T-helper 2 cell treated with Interferon-gamma antibody and Interleukin-4, amounts not matched to agents 5 μg/mL and 100 μg/mL, for 36 hours (primary cell): ENCODE data around the gene LRRC55.

Source experiments
- DNase-seq: peaks from one replicate; pipeline ENCODE4 v3.0.0; 2021; ENCODE audit warnings: low spot score
- H3K27ac Mint-ChIP-seq: one replicate; pipeline ENCODE4 v1.8.0; 2021; ENCODE audit warnings: mild to moderate bottlenecking, mixed read lengths
- H3K27me3 Mint-ChIP-seq: one replicate; pipeline ENCODE4 v1.8.0; 2021; ENCODE audit warnings: low read depth, mixed read lengths
- H3K36me3 Mint-ChIP-seq: one replicate; pipeline ENCODE4 v1.8.0; 2021; ENCODE audit warnings: low read depth, mixed read lengths
- H3K4me1 Mint-ChIP-seq: one replicate; pipeline ENCODE4 v1.8.0; 2021; ENCODE audit warnings: low read depth, mixed read lengths
- H3K4me3 Mint-ChIP-seq: one replicate; pipeline ENCODE4 v1.8.0; 2022; ENCODE audit warnings: mild to moderate bottlenecking, moderate library complexity, mixed read lengths
- H3K9me3 Mint-ChIP-seq: one replicate; pipeline ENCODE4 v1.8.0; 2021; ENCODE audit warnings: mixed read lengths

Gene LRRC55

GRCh38 chr11:57172031-57172430, 9.7 kb upstream of the LRRC55 start:
- Mint-ChIP-seq H3K27me3 (no peaks in the 10 kb centered on the region), H3K4me3 (no peak overlapping the region)

DNA sequence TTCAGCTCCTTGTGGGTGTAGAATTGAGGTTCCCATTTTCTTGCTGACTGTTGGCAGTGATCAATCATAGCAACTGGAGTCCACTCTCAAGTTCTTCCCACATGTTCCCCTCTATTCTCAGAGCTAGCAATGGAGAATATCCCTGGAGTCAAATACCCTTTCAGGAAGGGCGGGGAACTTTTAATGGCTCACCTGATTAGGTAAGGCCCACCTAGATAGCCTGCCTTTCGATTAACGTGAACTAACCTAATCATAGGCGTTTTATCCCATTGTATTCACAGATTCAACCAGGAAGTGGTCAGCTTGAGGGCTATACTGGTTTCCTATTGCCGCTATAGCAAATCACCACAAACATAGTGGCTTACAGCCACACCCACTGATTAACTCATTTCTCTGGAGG, 7.1 kb upstream of the LRRC55 start:
- H3K9me3 Mint-ChIP-seq = no peaks in the 10 kb centered on the region
- no peak for DNase-seq
- H3K4me3 Mint-ChIP-seq = no peak overlapping the region
- H3K27me3 Mint-ChIP-seq = peaks cover 5% of the 10 kb centered on the region
- no peaks in the 10 kb centered on the region for H3K36me3 Mint-ChIP-seq
- H3K27ac Mint-ChIP-seq = no peak overlapping the region
- no peaks in the 10 kb centered on the region for H3K4me1 Mint-ChIP-seq

More at GRCh38 chr11:57172031-57172430, 9.7 kb upstream of the LRRC55 start:
- Mint-ChIP-seq H3K9me3 (no peaks in the 10 kb centered on the region), H3K27ac (no peak overlapping the region), H3K4me1 (no peaks in the 10 kb centered on the region), H3K36me3 (no peaks in the 10 kb centered on the region)
- DNase-seq = no peak

DNA sequence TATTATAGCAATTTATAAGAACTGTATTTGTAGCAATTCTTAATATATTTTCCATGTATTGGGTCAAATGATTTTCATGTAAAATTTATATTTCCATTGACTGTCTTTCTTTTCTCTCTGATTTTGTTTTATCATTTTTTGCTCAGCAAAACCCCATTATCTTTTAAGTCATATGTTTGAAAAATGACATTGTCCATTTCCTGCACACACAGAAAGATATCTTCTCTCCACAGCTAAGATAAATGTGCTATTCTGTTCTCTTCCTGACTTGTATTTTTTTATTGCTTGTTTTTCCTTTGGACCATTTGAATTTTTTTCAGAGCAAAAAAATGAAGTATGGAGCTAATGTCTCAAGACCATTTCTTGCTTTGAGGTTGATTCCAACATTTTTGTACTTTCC, 6.3 kb upstream of the LRRC55 start:
- no peak for DNase-seq
- Mint-ChIP-seq H3K9me3 (no peaks in the 10 kb centered on the region), H3K4me1 (no peaks in the 10 kb centered on the region), H3K27ac (no peak overlapping the region), H3K27me3 (peaks cover 13% of the 10 kb centered on the region), H3K4me3 (no peak overlapping the region), H3K36me3 (no peaks in the 10 kb centered on the region)

DNA sequence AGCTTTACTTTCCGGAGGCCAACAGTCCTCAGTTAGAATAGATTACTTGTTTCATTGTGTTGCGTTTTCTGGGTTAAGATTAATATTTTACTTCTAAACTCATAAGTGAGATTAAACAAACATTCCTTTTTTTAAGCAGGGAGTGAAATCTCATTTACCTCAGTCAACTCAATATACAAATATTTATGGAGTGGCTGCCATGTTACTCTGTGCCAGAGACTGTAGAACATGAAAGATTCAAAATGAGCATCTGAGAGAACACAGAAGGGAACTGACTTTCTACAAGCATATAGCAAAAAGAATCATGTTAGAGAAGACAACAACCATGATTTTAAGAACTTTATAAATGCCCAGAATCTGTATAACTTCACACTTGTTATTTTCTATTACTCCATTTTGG, 3.4 kb upstream of the LRRC55 start:
- H3K4me1 Mint-ChIP-seq = no peaks in the 10 kb centered on the region
- H3K36me3 Mint-ChIP-seq = no peaks in the 10 kb centered on the region
- H3K27ac Mint-ChIP-seq = no peak overlapping the region
- no peaks in the 10 kb centered on the region for H3K9me3 Mint-ChIP-seq
- no peak for DNase-seq
- H3K4me3 Mint-ChIP-seq = no peak overlapping the region
- peaks cover 18% of the 10 kb centered on the region for H3K27me3 Mint-ChIP-seq

- no peak overlapping the region for H3K27ac Mint-ChIP-seq
- no peaks in the 10 kb centered on the region for H3K36me3 Mint-ChIP-seq
- no peaks in the 10 kb centered on the region for H3K9me3 Mint-ChIP-seq
- DNase-seq = no peak
- H3K4me1 Mint-ChIP-seq = no peaks in the 10 kb centered on the region
- peaks cover 18% of the 10 kb centered on the region for H3K27me3 Mint-ChIP-seq
- H3K4me3 Mint-ChIP-seq = no peak overlapping the region
Measured at GRCh38 chr11:57179681-57180080, 2.1 kb upstream of the LRRC55 start.

- H3K27me3 Mint-ChIP-seq = peaks cover 18% of the 10 kb centered on the region
- DNase-seq = no peak
- H3K4me1 Mint-ChIP-seq = no peaks in the 10 kb centered on the region
- no peaks in the 10 kb centered on the region for H3K36me3 Mint-ChIP-seq
- no peak overlapping the region for H3K27ac Mint-ChIP-seq
- no peaks in the 10 kb centered on the region for H3K9me3 Mint-ChIP-seq
- H3K4me3 Mint-ChIP-seq = no peak overlapping the region
Measured at GRCh38 chr11:57180081-57180561, 1.6 kb upstream of the LRRC55 start.

DNA sequence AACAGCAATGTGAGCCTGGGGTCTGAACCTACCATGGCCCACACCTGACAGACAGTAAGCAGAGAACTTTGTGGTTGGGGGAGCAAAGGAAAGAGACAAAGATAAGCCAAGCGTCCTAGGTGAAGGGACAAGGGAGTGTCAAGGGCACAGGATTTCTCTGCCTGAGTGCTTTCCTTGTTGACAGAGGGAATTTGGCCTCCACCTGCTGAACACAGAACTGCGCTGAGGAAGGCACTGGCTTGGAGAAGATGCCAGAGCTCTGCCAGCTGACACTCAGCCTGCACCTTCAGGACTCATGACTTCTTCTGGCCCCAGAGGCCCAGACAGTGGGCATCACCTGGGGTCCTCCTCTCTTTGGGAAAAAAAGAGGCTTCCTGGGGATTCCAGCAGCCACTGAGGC, 789 bp upstream of the LRRC55 start:
- no peaks in the 10 kb centered on the region for H3K36me3 Mint-ChIP-seq
- H3K27me3 Mint-ChIP-seq = peaks cover 18% of the 10 kb centered on the region
- no peak overlapping the region for H3K4me3 Mint-ChIP-seq
- no peak for DNase-seq
- H3K27ac Mint-ChIP-seq = no peak overlapping the region
- no peaks in the 10 kb centered on the region for H3K9me3 Mint-ChIP-seq
- no peaks in the 10 kb centered on the region for H3K4me1 Mint-ChIP-seq

DNA sequence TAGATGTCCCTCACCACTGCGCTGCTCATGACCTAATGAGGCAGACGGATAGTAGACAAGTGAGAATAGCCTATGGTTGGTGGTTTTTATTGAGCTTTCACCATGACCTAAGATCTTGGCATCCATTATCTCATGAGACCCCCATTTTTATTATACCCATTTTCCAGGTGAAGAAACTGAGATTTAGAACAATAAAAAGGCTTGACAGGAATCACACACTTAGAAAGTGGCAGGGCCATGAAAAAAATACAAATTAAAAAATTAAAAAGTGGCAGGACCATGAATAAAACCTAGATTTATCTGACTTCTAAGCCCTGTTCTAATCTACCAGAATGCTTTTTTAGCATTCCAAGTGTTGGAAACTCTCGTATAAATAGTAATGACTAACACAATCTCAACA, 1.1 kb downstream of the LRRC55 start:
- Mint-ChIP-seq H3K27ac (no peak overlapping the region), H3K4me3 (no peak overlapping the region), H3K4me1 (no peaks in the 10 kb centered on the region), H3K9me3 (no peaks in the 10 kb centered on the region), H3K27me3 (peaks cover 18% of the 10 kb centered on the region), H3K36me3 (no peaks in the 10 kb centered on the region)
- no peak for DNase-seq

DNA sequence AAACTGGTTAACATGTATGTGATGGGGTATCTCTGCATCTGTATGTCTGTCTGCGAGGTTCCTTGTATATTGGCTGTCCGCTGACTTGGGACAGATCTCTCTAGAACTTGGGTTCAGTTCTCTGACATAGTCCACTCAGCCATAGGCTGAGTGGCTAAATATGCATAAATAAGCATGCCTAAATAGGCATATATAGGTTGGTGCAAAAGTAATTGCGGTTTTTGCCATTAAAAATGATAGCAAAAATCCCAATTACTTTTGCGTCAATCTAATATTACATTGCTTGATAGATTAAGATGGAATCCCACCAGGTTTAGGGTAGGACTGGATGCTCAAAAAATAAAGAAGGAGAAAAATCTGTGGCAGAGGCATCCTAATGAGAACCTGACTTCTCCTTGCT, 8.8 kb downstream of the LRRC55 start:
- no peaks in the 10 kb centered on the region for H3K36me3 Mint-ChIP-seq
- H3K4me3 Mint-ChIP-seq = no peak overlapping the region
- no peaks in the 10 kb centered on the region for H3K27me3 Mint-ChIP-seq

DNA sequence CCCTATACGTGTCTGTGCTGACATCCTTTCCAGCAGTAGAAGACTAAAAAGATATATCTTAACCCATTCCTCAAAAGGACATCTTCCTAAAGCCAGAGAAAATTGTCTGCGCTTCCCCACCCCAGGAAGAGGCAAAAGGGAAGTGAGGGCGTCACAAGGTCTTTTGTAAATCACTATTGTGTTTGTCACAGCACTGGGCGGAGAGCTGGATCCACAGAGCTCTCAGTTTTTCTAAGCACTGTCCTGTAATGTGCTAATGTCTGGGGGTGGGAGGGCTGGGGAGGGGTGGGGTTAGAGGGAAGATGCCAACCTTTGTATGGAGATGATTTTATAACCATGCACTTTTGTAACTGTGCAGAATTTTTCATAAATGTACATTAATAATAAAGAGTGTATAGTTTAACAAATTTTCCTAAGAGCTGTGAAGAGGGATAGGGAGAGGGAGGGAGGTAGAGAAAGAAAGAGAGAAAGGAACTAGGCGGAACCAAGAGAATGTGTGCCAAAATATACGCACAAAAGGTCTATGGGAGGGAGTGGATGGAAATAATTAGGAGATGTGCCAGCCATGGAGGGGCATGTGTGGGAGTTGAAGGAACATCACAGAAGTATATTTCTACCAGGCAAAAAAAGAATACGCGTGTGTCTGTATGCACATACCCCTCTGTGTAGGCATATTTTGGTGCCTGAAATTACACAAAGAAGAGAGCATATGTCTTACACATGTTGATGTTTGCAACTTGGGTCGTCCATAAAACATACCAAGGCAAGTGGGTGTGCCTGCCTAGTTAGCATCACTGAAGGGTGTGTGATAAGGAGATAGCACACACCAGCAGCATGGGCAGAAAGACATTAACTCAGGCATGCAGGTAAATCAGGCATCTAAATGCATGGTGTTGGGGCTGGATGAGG, 9.8 kb downstream of the LRRC55 start:
- no peak overlapping the region for H3K4me3 Mint-ChIP-seq
- no peak for DNase-seq
- H3K9me3 Mint-ChIP-seq = no peaks in the 10 kb centered on the region
- no peaks in the 10 kb centered on the region for H3K4me1 Mint-ChIP-seq
- H3K27me3 Mint-ChIP-seq = no peaks in the 10 kb centered on the region
- H3K36me3 Mint-ChIP-seq = no peaks in the 10 kb centered on the region
- no peak overlapping the region for H3K27ac Mint-ChIP-seq

More for the DNA sequence above, 8.8 kb downstream of the LRRC55 start:
- no peaks in the 10 kb centered on the region for H3K4me1 Mint-ChIP-seq
- no peak for DNase-seq
- H3K27ac Mint-ChIP-seq = no peak overlapping the region
- no peaks in the 10 kb centered on the region for H3K9me3 Mint-ChIP-seq

DNA sequence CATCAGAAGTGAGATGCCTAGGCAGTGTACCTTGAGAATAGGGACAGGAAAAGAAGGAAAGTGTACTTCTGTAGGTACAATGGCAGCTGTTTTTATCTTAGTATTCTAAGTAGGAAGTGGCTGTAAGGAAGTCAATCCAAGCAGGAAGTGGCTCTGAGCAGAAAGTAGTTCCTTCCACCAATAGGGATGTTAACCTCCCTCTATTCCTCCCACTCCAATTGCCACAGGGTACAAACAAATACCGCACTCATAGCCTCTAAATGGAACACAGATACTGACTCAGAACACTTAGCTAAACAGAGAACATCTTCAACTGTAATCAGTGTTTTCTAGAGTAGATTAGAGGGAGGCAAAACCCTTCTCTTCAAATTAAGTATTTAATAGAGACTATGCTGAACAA, 10.6 kb downstream of the LRRC55 start:
- no peak overlapping the region for H3K27ac Mint-ChIP-seq
- DNase-seq = no peak

GRCh38 chr11:57196596-57196995, 14.8 kb downstream of the LRRC55 start:
- no peak overlapping the region for H3K4me3 Mint-ChIP-seq
- no peak for DNase-seq
- no peaks in the 10 kb centered on the region for H3K9me3 Mint-ChIP-seq
- no peak overlapping the region for H3K27ac Mint-ChIP-seq
- H3K27me3 Mint-ChIP-seq = no peaks in the 10 kb centered on the region
- no peaks in the 10 kb centered on the region for H3K36me3 Mint-ChIP-seq
- H3K4me1 Mint-ChIP-seq = no peaks in the 10 kb centered on the region

More for the DNA sequence above, 10.6 kb downstream of the LRRC55 start:
- Mint-ChIP-seq H3K4me3 (no peak overlapping the region), H3K36me3 (no peaks in the 10 kb centered on the region), H3K27me3 (no peaks in the 10 kb centered on the region), H3K4me1 (no peaks in the 10 kb centered on the region), H3K9me3 (no peaks in the 10 kb centered on the region)

DNA sequence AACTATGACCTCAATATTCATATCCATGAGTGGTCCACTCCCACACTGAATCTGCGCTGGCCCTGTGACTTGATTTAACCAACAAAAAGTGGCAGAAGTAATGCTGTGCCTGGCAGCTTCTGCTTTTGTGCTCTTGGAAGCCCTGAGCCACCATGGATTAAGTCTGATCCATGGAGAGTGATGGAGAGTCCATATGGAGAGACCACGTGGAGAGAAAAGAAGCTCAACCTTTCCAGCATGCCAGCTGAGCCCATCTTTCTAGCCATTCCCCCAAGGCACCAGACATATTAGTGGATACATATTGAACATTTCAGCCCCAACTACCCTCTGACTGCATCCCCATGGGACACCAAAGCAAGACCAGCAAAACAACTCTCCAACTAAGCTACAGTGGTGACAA, 16.0 kb downstream of the LRRC55 start:
- Mint-ChIP-seq H3K36me3 (no peaks in the 10 kb centered on the region), H3K9me3 (no peaks in the 10 kb centered on the region), H3K4me3 (no peak overlapping the region), H3K27me3 (no peaks in the 10 kb centered on the region), H3K27ac (no peak overlapping the region), H3K4me1 (no peaks in the 10 kb centered on the region)
- no peak for DNase-seq

- Mint-ChIP-seq H3K9me3 (no peaks in the 10 kb centered on the region), H3K4me3 (no peak overlapping the region), H3K27me3 (no peaks in the 10 kb centered on the region), H3K27ac (no peak overlapping the region), H3K36me3 (no peaks in the 10 kb centered on the region), H3K4me1 (no peaks in the 10 kb centered on the region)
- DNase-seq = no peak
Measured at GRCh38 chr11:57199330-57199729, 17.6 kb downstream of the LRRC55 start.

DNA sequence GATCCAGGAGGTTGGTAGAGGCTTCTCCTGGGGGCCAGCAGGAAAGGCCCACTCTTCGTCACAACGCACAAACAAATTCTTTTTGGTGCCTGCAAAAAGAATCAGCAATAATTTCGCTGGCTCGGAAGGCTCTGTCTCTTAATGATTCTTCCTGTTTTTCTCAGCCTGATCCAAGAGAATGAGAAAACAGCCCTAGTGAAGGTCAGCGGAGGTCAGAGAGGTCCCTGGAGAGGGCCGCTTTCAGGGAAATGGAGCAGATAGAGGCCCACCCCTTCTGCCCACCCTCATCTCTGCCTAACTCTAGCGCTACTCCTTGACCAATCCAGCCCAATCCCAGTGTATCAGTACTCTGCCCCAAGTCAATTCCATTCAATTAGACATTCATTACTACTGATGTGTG, 19.2 kb downstream of the LRRC55 start:
- no peak overlapping the region for H3K27ac Mint-ChIP-seq

More for the DNA sequence above, 19.2 kb downstream of the LRRC55 start:
- Mint-ChIP-seq H3K4me1 (no peaks in the 10 kb centered on the region), H3K9me3 (no peaks in the 10 kb centered on the region), H3K36me3 (no peaks in the 10 kb centered on the region), H3K4me3 (no peak overlapping the region), H3K27me3 (no peaks in the 10 kb centered on the region)
- no peak for DNase-seq
